HEK293 (cell line): Measurements from ENCODE around the gene UQCR11.

ENCODE experiments used
- CTCF ChIA-PET: fragments of 350-600 bp; formaldehyde crosslinking; extraction: SDS; loops from one replicate; lab custom pipeline; 2021; ENCODE audit warnings: antibody characterized with exemption; lab: Yijun Ruan, JAX
- POLR2A ChIA-PET: fragments of 300-600 bp; formaldehyde crosslinking; extraction: SDS; loops from one replicate; lab custom pipeline; 2020; ENCODE audit warnings: antibody characterized with exemption, inconsistent platforms; lab: Yijun Ruan, JAX
- H3K27ac ChIP-seq: fragments of 200-500 bp; sonication (Bioruptor generic); 2 replicates; pipeline ENCODE4 v1.5.1; 2014; ENCODE audit warnings: low read depth, low read length, control low read depth, inconsistent platforms; ENCODE audit errors: extremely low read depth
- H3K36me3 ChIP-seq, 2 experiments: fragments of 200-500 bp in 1 of 2; sonication (Bioruptor generic) in 1 of 2; 1 replicate in 1 of 2; 2 replicates in 1 of 2; pipeline ENCODE4 v1.5.1; 2014 to 2017; ENCODE audit warnings: inconsistent platforms in 2 of 2, low read length in 2 of 2; ENCODE audit not compliant: control insufficient read depth in 2 of 2, insufficient read depth in 1 of 2
- H3K4me1 ChIP-seq: fragments of 200-500 bp; sonication (Bioruptor generic); 2 replicates; pipeline ENCODE4 v1.5.1; 2014; ENCODE audit warnings: mild to moderate bottlenecking, low read length, inconsistent platforms; ENCODE audit not compliant: control insufficient read depth, insufficient read depth
- H3K4me3 ChIP-seq: 2 replicates; pipeline ENCODE4 v1.5.1; 2011; ENCODE audit warnings: low read depth, mild to moderate bottlenecking, control low read depth, low read length, moderate library complexity
- H3K9me3 ChIP-seq: fragments of 200-500 bp; sonication (Bioruptor generic); 2 replicates; pipeline ENCODE4 v1.5.1; 2014; ENCODE audit warnings: low read depth, low read length, inconsistent platforms; ENCODE audit not compliant: control insufficient read depth, insufficient read depth
- INSM2 ChIP-seq: fragments of 450-650 bp; formaldehyde crosslinking; IDR thresholded peaks from 2 replicates; pipeline ENCODE4 v1.5.1; 2016; ENCODE audit warnings: missing biosample characterization, missing genetic modification characterization
- KLF9 ChIP-seq: fragments of 450-650 bp; formaldehyde crosslinking; IDR thresholded peaks from 2 replicates; pipeline ENCODE4 v1.5.1; 2016; ENCODE audit warnings: missing biosample characterization, missing genetic modification characterization, low read depth
- PRDM1 ChIP-seq: fragments of 450-650 bp; formaldehyde crosslinking; IDR thresholded peaks from 2 replicates; pipeline ENCODE4; 2016; ENCODE audit warnings: missing biosample characterization, missing genetic modification characterization
- PRDM10 ChIP-seq: fragments of 450-650 bp; formaldehyde crosslinking; IDR thresholded peaks from 2 replicates; pipeline ENCODE4 v1.5.1; 2016; ENCODE audit warnings: missing biosample characterization, missing genetic modification characterization
- PRDM4 ChIP-seq: fragments of 450-650 bp; formaldehyde crosslinking; IDR thresholded peaks from 2 replicates; pipeline ENCODE4 v1.5.1; 2017; ENCODE audit warnings: missing biosample characterization, missing genetic modification characterization
- SALL2 ChIP-seq: fragments of 450-650 bp; formaldehyde crosslinking; IDR thresholded peaks from 2 replicates; pipeline ENCODE4 v1.5.0; 2017; ENCODE audit warnings: missing biosample characterization, mild to moderate bottlenecking, missing genetic modification characterization, borderline replicate concordance
- SCRT1 ChIP-seq: fragments of 450-650 bp; formaldehyde crosslinking; IDR thresholded peaks from 2 replicates; pipeline ENCODE4 v1.5.1; 2016; ENCODE audit warnings: missing biosample characterization, missing genetic modification characterization, borderline replicate concordance
- SP2 ChIP-seq: fragments of 450-650 bp; formaldehyde crosslinking; IDR thresholded peaks from 2 replicates; pipeline ENCODE4 v1.5.1; 2016; ENCODE audit warnings: missing biosample characterization, missing genetic modification characterization
- TCF7L2 ChIP-seq: IDR thresholded peaks from 2 replicates; pipeline ENCODE4 v1.6.1; 2011; ENCODE audit warnings: low read depth, mild to moderate bottlenecking, inconsistent platforms, low read length, moderate library complexity, borderline replicate concordance
- ZBTB49 ChIP-seq: fragments of 450-650 bp; formaldehyde crosslinking; IDR thresholded peaks from 2 replicates; pipeline ENCODE4 v1.5.1; 2016; ENCODE audit warnings: missing biosample characterization, missing genetic modification characterization, low read depth
- ZNF202 ChIP-seq: fragments of 450-650 bp; formaldehyde crosslinking; IDR thresholded peaks from 2 replicates; pipeline ENCODE4 v1.5.1; 2016; ENCODE audit warnings: missing biosample characterization, missing genetic modification characterization, borderline replicate concordance
- ZNF239 ChIP-seq: fragments of 450-650 bp; formaldehyde crosslinking; IDR thresholded peaks from 2 replicates; pipeline ENCODE4 v1.5.1; 2016; ENCODE audit warnings: missing biosample characterization, missing genetic modification characterization
- ZNF341 ChIP-seq: fragments of 450-650 bp; formaldehyde crosslinking; IDR thresholded peaks from 2 replicates; pipeline ENCODE4; 2016; ENCODE audit warnings: low read depth, missing biosample characterization, missing genetic modification characterization
- ZNF350 ChIP-seq: fragments of 450-650 bp; formaldehyde crosslinking; IDR thresholded peaks from 2 replicates; pipeline ENCODE4 v1.5.0; 2017; ENCODE audit warnings: missing biosample characterization, mild to moderate bottlenecking, missing genetic modification characterization
- ZNF362 ChIP-seq: fragments of 450-650 bp; formaldehyde crosslinking; IDR thresholded peaks from 2 replicates; pipeline ENCODE4 v1.5.1; 2016; ENCODE audit warnings: missing biosample characterization, missing genetic modification characterization
- ZNF555 ChIP-seq: fragments of 450-650 bp; formaldehyde crosslinking; conservative IDR thresholded peaks from 2 replicates; pipeline ENCODE4 v1.5.1; 2017; ENCODE audit warnings: missing biosample characterization, mild to moderate bottlenecking, missing genetic modification characterization, inconsistent platforms
- ZNF677 ChIP-seq: fragments of 450-650 bp; IDR thresholded peaks from 2 replicates; pipeline ENCODE4 v1.5.0; 2018; ENCODE audit warnings: missing biosample characterization, mild to moderate bottlenecking, missing genetic modification characterization, moderate library complexity
- ZNF768 ChIP-seq: fragments of 450-650 bp; formaldehyde crosslinking; IDR thresholded peaks from 2 replicates; pipeline ENCODE4 v1.5.1; 2018; ENCODE audit warnings: missing biosample characterization, mild to moderate bottlenecking, missing genetic modification characterization
- ZSCAN16 ChIP-seq: fragments of 450-650 bp; formaldehyde crosslinking; IDR thresholded peaks from 2 replicates; pipeline ENCODE4 v1.5.1; 2016; ENCODE audit warnings: missing biosample characterization, missing genetic modification characterization

Gene UQCR11

GRCh38 chr19:1651568-1652291 is 46.5 kb upstream of the UQCR11 start (continued):
- TF ChIP-seq PRDM10 (tag by site-specific recombination) (peak; percentile 64), TCF7L2 (peak; percentile 88; the same call in 1 of the 2 replicates), ZNF362 (tag by site-specific recombination) (no peak), ZSCAN16 (tag by site-specific recombination) (no peak), SP2 (tag by site-specific recombination) (peak; percentile 36)

- POLR2A ChIA-PET: interaction anchor here (0.6 to 1.0 kb wide), 5 partner anchors 13 to 185 kb away, joined by 3 to 4 read pairs (median 3); partner anchors contain the start of gene MBD3
- CTCF ChIA-PET: interaction anchor here (0.7 to 1.3 kb wide), 5 partner anchors 10 to 192 kb away, joined by 3 to 6 read pairs (median 3); no protein-coding TSS in a partner anchor
- TF ChIP-seq ZNF202 (tag by site-specific recombination) (no peak), SALL2 (no peak), INSM2 (tag by site-specific recombination) (no peak), ZNF341 (peak; percentile 94), ZNF362 (tag by site-specific recombination) (peak; percentile 89), ZNF239 (tag by site-specific recombination) (no peak), ZNF350 (no peak), PRDM4 (tag by site-specific recombination) (peak; percentile 100), KLF9 (peak; percentile 29; the same call in 1 of the 2 replicates), ZNF768 (tag by site-specific recombination) (no peak), PRDM1 (tag by site-specific recombination) (no peak), ZBTB49 (tag by site-specific recombination) (no peak), ZNF555 (tag by site-specific recombination) (no peak), SCRT1 (no peak), TCF7L2 (no peak), ZNF677 (tag by site-specific recombination) (no peak)
Observed at GRCh38 chr19:1650650-1651567, 45.6 kb upstream of the UQCR11 start.

More at GRCh38 chr19:1650650-1651567, 45.6 kb upstream of the UQCR11 start:
- peak overlapping the region; percentile 69 for H3K4me3 ChIP-seq
- H3K27ac ChIP-seq: peak overlapping the region; percentile 34; the same call in 1 of the 2 replicates
- peaks cover 6 to 41% of the 10 kb centered on the region in 2 experiments; a peak in 2 of 3 replicates for H3K36me3 ChIP-seq
- peaks cover 3% of the 10 kb centered on the region; the same call in 1 of the 2 replicates for H3K4me1 ChIP-seq
- no peaks in the 10 kb centered on the region for H3K9me3 ChIP-seq
